IMR-90 (cell line): ENCODE results near the gene MTUS2. TPM values are rescaled to one million over a fixed set of nuclear protein-coding genes. Genes with fewer than 3 reads are reported as not detected.

ENCODE experiments used
- ATAC-seq: fragments of 200-7000 bp; cut with Tn5 transposase; 2 replicates; pipeline ENCODE4 v1.9.1; 2020; ENCODE audit warnings: low read depth, mild to moderate bottlenecking, moderate library complexity
- BruUV-seq: library from RNA; stranded (reverse); fragments of 400-500 nt; replicated peaks from 2 replicates; lab custom pipeline; 2021; lab: Mats Ljungman, UMichigan
- CTCF ChIA-PET: fragments of 300-600 bp; formaldehyde crosslinking; extraction: SDS; loops from one replicate; lab custom pipeline; 2021; ENCODE audit warnings: antibody characterized with exemption; lab: Yijun Ruan, JAX
- POLR2A ChIA-PET: fragments of 300-600 bp; sonication (Branson Sonifier 250); formaldehyde crosslinking; loops from one replicate; lab custom pipeline; 2022; ENCODE audit warnings: antibody characterized with exemption; ENCODE audit not compliant: unreplicated experiment; lab: Charles Lee
- DNase-seq: peaks from one replicate; pipeline ENCODE4 v3.0.0; 2013
- H2AFZ ChIP-seq: replicated peaks from 2 replicates; pipeline ENCODE3; 2013; ENCODE audit warnings: low read length, mild to moderate bottlenecking; ENCODE audit not compliant: poor library complexity
- H2AK5ac ChIP-seq: 2 replicates; pipeline ENCODE4 v1.6.1; 2013; ENCODE audit warnings: low read depth, low read length, inconsistent platforms
- H2AK9ac ChIP-seq: replicated peaks from 2 replicates; pipeline ENCODE3; 2013; ENCODE audit warnings: mild to moderate bottlenecking, low read depth, low read length, moderate library complexity; ENCODE audit not compliant: poor library complexity
- H2BK120ac ChIP-seq: 2 replicates; pipeline ENCODE4 v1.6.1; 2013; ENCODE audit warnings: low read depth, low read length, inconsistent platforms
- H2BK15ac ChIP-seq: 3 replicates; pipeline ENCODE4 v1.6.1; 2013; ENCODE audit warnings: low read depth, low read length, inconsistent platforms
- H2BK20ac ChIP-seq: 2 replicates; pipeline ENCODE4 v1.6.1; 2013; ENCODE audit warnings: low read depth, mild to moderate bottlenecking, inconsistent platforms, low read length, moderate library complexity
- H2BK5ac ChIP-seq: 2 replicates; pipeline ENCODE4 v1.6.1; 2013; ENCODE audit warnings: mild to moderate bottlenecking, low read depth, low read length, inconsistent platforms; ENCODE audit not compliant: poor library complexity, severe bottlenecking
- H3K14ac ChIP-seq: replicated peaks from 2 replicates; pipeline ENCODE4 v1.6.1; 2013; ENCODE audit warnings: low read depth, low read length, inconsistent platforms
- H3K18ac ChIP-seq: 2 replicates; pipeline ENCODE4 v1.6.1; 2013; ENCODE audit warnings: low read depth, low read length, control low read depth
- H3K23ac ChIP-seq: 2 replicates; pipeline ENCODE4 v1.6.1; 2013; ENCODE audit warnings: low read depth, low read length, inconsistent platforms
- H3K27ac ChIP-seq: 2 replicates; pipeline ENCODE4 v1.5.1; 2013; ENCODE audit warnings: mild to moderate bottlenecking, control low read depth, low read length; ENCODE audit not compliant: insufficient read depth
- H3K27me3 ChIP-seq: 2 replicates; pipeline ENCODE4 v1.6.1; 2013; ENCODE audit warnings: low read length; ENCODE audit not compliant: control insufficient read depth, insufficient read depth
- H3K36me3 ChIP-seq: 2 replicates; pipeline ENCODE4 v1.6.1; 2013; ENCODE audit warnings: low read length, mixed read lengths; ENCODE audit not compliant: control insufficient read depth, insufficient read depth
- H3K4ac ChIP-seq: 2 replicates; pipeline ENCODE4 v1.6.1; 2013; ENCODE audit warnings: low read depth, low read length, inconsistent platforms
- H3K4me1 ChIP-seq: 2 replicates; pipeline ENCODE4 v1.6.1; 2013; ENCODE audit warnings: low read length, mixed read lengths; ENCODE audit not compliant: control insufficient read depth, insufficient read depth
- H3K4me2 ChIP-seq: 2 replicates; pipeline ENCODE4 v1.6.1; 2013; ENCODE audit warnings: low read depth, mild to moderate bottlenecking, control low read depth, low read length, moderate library complexity
- H3K4me3 ChIP-seq: 2 replicates; pipeline ENCODE4 v1.5.1; 2013; ENCODE audit warnings: low read depth, mild to moderate bottlenecking, control low read depth, low read length, moderate library complexity; ENCODE audit not compliant: insufficient read depth
- H3K56ac ChIP-seq: 2 replicates; pipeline ENCODE4 v1.6.1; 2013; ENCODE audit warnings: low read length, inconsistent platforms; ENCODE audit not compliant: insufficient read depth; ENCODE audit errors: extremely low read depth
- H3K79me1 ChIP-seq, 2 experiments: 2 replicates each; pipeline ENCODE4 v1.6.1; 2013; ENCODE audit warnings: low read length in 2 of 2, inconsistent platforms in 1 of 2, low read depth in 1 of 2
- H3K9ac ChIP-seq: 2 replicates; pipeline ENCODE4 v1.6.1; 2013; ENCODE audit warnings: low read depth, low read length, control low read depth
- H3K9me1 ChIP-seq: 2 replicates; pipeline ENCODE4 v1.6.1; 2013; ENCODE audit warnings: low read length, inconsistent platforms; ENCODE audit not compliant: insufficient read depth
- H3K9me3 ChIP-seq: 2 replicates; pipeline ENCODE4 v1.6.1; 2013; ENCODE audit warnings: low read length; ENCODE audit not compliant: control insufficient read depth, insufficient read depth
- H4K20me1 ChIP-seq: 2 replicates; pipeline ENCODE4 v1.6.1; 2013; ENCODE audit warnings: low read length, inconsistent platforms; ENCODE audit not compliant: insufficient read depth
- H4K5ac ChIP-seq: 2 replicates; pipeline ENCODE4 v1.6.1; 2013; ENCODE audit warnings: mild to moderate bottlenecking, low read depth, low read length, control low read depth
- H4K8ac ChIP-seq, 2 experiments: 2 replicates each; pipeline ENCODE4 v1.6.1; 2013; ENCODE audit warnings: low read depth in 2 of 2, low read length in 2 of 2, control low read depth in 1 of 2, inconsistent platforms in 1 of 2
- H4K91ac ChIP-seq: 2 replicates; pipeline ENCODE4 v1.6.1; 2013; ENCODE audit warnings: low read depth, low read length, inconsistent platforms; ENCODE audit not compliant: insufficient read depth
- BHLHE40 ChIP-seq: fragments of 150-350 bp; IDR thresholded peaks from 2 replicates; pipeline ENCODE4 v1.6.1; 2016; ENCODE audit warnings: mild to moderate bottlenecking, low read depth, low read length
- CEBPB ChIP-seq: IDR thresholded peaks from 2 replicates; pipeline ENCODE4 v1.6.1; 2012; ENCODE audit warnings: low read depth, low read length, improper control_type of control experiment
- CTCF ChIP-seq: conservative IDR thresholded peaks from 2 replicates; pipeline ENCODE4 v1.5.1; 2012; ENCODE audit warnings: mild to moderate bottlenecking, low read depth, low read length, improper control_type of control experiment
- MAZ ChIP-seq: IDR thresholded peaks from 2 replicates; pipeline ENCODE4 v1.6.1; 2012; ENCODE audit warnings: low read depth, mild to moderate bottlenecking, low read length, improper control_type of control experiment, moderate library complexity, borderline replicate concordance
- NFE2L2 ChIP-seq: fragments of 150-350 bp; IDR thresholded peaks from 2 replicates; pipeline ENCODE4 v1.6.1; 2016; ENCODE audit warnings: low read depth, mild to moderate bottlenecking, low read length
- RAD21 ChIP-seq: IDR thresholded peaks from 2 replicates; pipeline ENCODE4 v1.6.1; 2012; ENCODE audit warnings: low read length, improper control_type of control experiment
- RCOR1 ChIP-seq: IDR thresholded peaks from 2 replicates; pipeline ENCODE4 v1.6.1; 2012; ENCODE audit warnings: mild to moderate bottlenecking, low read length, improper control_type of control experiment; ENCODE audit not compliant: insufficient replicate concordance
- RFX5 ChIP-seq: IDR thresholded peaks from 2 replicates; pipeline ENCODE4 v1.8.0; 2012; ENCODE audit warnings: low read depth, mild to moderate bottlenecking, low read length, moderate library complexity
- USF2 ChIP-seq: fragments of 150-350 bp; IDR thresholded peaks from 2 replicates; pipeline ENCODE4 v1.6.1; 2017; ENCODE audit warnings: mild to moderate bottlenecking, antibody characterized with exemption, low read length, low read depth
- WGBS, 2 experiments: methylation state at CpG; one replicate each; pipeline versions ENCODE4 v1.1.5 to v1.1.7; 2013; ENCODE audit warnings: missing lambda C conversion rate in 2 of 2; ENCODE audit not compliant: insufficient read length in 1 of 2; ENCODE audit errors: extremely low coverage in 2 of 2; 5-methylcytosine and 5-hydroxymethylcytosine counted together
- dilution Hi-C: fragments of 300-500 bp; cut with HindIII; formaldehyde crosslinking; loops from one replicate; pipeline ENCODE4 v1.14.3; 2018; ENCODE audit warnings: low sequenced_read_pairs; ENCODE audit not compliant: unreplicated experiment
- in situ Hi-C: fragments of 300-500 bp; cut with MboI; formaldehyde crosslinking; loops from 3 replicates; pipeline ENCODE4 v1.14.3; 2019; ENCODE audit warnings: low sequenced_read_pairs, inconsistent platforms, mixed read lengths
- intact Hi-C: fragments of 100-400 bp; cut with micrococcal nuclease; formaldehyde crosslinking; loops from 2 replicates; pipeline ENCODE4 v1.10.0; 2022
- polyA plus RNA-seq, 3 experiments: library from polyadenylated mRNA; depleted of rRNA; stranded (reverse); fragments of >200 nt; gene quantifications; 2 replicates each; pipeline ENCODE4 v1.2.3, GENCODE V29; 2012; ENCODE audit warnings: low replicate concordance in 1 of 3
- total RNA-seq: library from RNA; depleted of rRNA; stranded (reverse); fragments of >200 nt; gene quantifications from 2 replicates; pipeline ENCODE4 v1.2.3, GENCODE V29; 2012

The MTUS2 gene
- total and polyA plus RNA-seq, 2 of the 4 experiments (the other 2 are of a cell fraction) = under 0.01 to 0.02 TPM

- Histone ChIP-seq H3K14ac (no peak overlapping the region), H2BK20ac (no peak overlapping the region), H4K20me1 (no peaks in the 10 kb centered on the region), H3K56ac (no peak overlapping the region), H3K9me1 (no peaks in the 10 kb centered on the region), H3K9me3 (peaks cover 6% of the 10 kb centered on the region; the same call in 1 of the 2 replicates), H3K27me3 (no peaks in the 10 kb centered on the region), H3K4ac (no peak overlapping the region), H2AK9ac (no peak overlapping the region), H2BK5ac (no peak overlapping the region), H4K91ac (no peak overlapping the region), H3K23ac (no peak overlapping the region), H3K27ac (no peak overlapping the region), H2AFZ (no peak overlapping the region), H2BK120ac (no peak overlapping the region), H3K36me3 (no peaks in the 10 kb centered on the region), H3K4me3 (no peak overlapping the region), H3K4me2 (no peak overlapping the region), H2BK15ac (no peak overlapping the region), H3K18ac (no peak overlapping the region), H4K8ac (no peak overlapping the region), H3K9ac (no peak overlapping the region), H2AK5ac (no peak overlapping the region), H3K79me1 (no peaks in the 10 kb centered on the region), H4K5ac (no peak overlapping the region), H3K4me1 (no peaks in the 10 kb centered on the region)
- ATAC-seq = no peak
- dilution Hi-C loops (no loop called here), intact Hi-C loops (no loop called here), in situ Hi-C loops (no loop called here)
- POLR2A ChIA-PET = no interaction called here
- CTCF ChIA-PET = no interaction called here
- no TSS peak for BruUV-seq
- no CpG with 5 or more reads among the region's 2 CpGs for WGBS, 2 experiments
- no peak for DNase-seq
- TF ChIP-seq CEBPB (no peak), RAD21 (no peak), RCOR1 (no peak), NFE2L2 (no peak), RFX5 (no peak), CTCF (no peak), MAZ (no peak), USF2 (no peak), BHLHE40 (no peak)
Measured at GRCh38 chr13:29196409-29197074, 376.4 kb downstream of the MTUS2 start.
